Hepatocyte (in vitro differentiated cells): ENCODE data around the gene MRTFA.

Experiments
- EZH2 ChIP-seq: fragments of 200-600 bp; sonication (generic); IDR thresholded peaks from 2 replicates; pipeline ENCODE4 v1.6.1; 2016; ENCODE audit warnings: antibody characterized with exemption, mild to moderate bottlenecking, borderline replicate concordance
- EZH2phosphoT487 ChIP-seq: fragments of 200-600 bp; sonication (generic); IDR thresholded peaks from one replicate; pipeline ENCODE4 v1.6.1; 2018; ENCODE audit warnings: antibody characterized with exemption, mild to moderate bottlenecking, low read depth, moderate library complexity; ENCODE audit not compliant: unreplicated experiment, severe bottlenecking
- TF ChIP-seq, protein P1 (sequence below): fragments of 200-600 bp; sonication (generic); IDR thresholded peaks from 2 replicates; pipeline ENCODE4 v1.5.1; 2016; ENCODE audit warnings: antibody characterized with exemption, mild to moderate bottlenecking; ENCODE audit not compliant: poor library complexity

DNA sequence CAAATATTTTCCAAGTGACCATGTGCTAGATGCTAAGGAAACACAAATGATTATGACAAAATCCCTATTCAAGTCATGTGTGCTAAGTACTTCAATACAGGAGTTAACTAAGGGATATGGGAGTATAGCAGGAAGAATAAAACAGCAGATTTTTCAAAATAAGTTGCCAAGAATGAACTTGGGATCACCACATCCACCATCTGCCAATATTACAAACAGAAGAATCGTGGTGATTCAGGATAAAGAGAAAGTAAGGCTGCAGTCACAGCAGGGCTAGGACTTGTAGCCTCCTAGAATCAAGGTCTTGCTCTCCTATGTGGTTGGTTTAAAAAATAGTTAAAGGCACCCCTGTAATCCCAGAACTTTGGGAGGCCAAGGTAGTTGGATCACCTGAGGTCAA, 34.3 kb downstream of the MRTFA start:
- TF ChIP-seq, protein P1, sequence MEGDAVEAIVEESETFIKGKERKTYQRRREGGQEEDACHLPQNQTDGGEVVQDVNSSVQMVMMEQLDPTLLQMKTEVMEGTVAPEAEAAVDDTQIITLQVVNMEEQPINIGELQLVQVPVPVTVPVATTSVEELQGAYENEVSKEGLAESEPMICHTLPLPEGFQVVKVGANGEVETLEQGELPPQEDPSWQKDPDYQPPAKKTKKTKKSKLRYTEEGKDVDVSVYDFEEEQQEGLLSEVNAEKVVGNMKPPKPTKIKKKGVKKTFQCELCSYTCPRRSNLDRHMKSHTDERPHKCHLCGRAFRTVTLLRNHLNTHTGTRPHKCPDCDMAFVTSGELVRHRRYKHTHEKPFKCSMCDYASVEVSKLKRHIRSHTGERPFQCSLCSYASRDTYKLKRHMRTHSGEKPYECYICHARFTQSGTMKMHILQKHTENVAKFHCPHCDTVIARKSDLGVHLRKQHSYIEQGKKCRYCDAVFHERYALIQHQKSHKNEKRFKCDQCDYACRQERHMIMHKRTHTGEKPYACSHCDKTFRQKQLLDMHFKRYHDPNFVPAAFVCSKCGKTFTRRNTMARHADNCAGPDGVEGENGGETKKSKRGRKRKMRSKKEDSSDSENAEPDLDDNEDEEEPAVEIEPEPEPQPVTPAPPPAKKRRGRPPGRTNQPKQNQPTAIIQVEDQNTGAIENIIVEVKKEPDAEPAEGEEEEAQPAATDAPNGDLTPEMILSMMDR: no peak
- TF ChIP-seq EZH2phosphoT487 (no peak), EZH2 (no peak)
